NCI-H1417 treated with DMSO at 0.1 percent for 48 hours (cell line): Measurements from ENCODE around the gene KLK8.

Experiments
- DNase-seq: peaks from one replicate; lab custom pipeline; 2025; lab: John Stamatoyannopoulos, UW

KLK8 gene, protein sequence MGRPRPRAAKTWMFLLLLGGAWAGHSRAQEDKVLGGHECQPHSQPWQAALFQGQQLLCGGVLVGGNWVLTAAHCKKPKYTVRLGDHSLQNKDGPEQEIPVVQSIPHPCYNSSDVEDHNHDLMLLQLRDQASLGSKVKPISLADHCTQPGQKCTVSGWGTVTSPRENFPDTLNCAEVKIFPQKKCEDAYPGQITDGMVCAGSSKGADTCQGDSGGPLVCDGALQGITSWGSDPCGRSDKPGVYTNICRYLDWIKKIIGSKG

DNA sequence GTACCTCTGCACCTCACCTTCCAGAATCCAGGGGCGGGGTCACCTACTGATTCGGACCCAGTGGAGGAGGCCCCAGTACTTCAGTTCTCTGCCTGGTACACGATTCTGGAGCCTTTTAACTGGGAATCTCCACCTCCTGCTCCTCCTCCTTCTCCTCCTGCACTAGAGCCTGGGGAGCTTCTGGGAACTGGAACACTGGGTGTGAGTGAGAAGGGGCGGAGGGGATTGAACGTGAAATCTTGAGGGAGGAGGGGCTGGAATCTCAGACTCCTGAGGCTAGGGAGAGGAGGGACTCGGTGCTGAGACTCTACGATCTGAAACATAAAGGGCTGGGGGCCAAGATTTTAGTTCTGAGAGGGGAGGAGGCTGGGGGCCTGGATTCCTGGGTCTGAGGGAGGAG lies at the start of gene KLK8:
KLK8 (minus strand) TSS at position 90 of the 400 bp plus-strand sequence. CDS start 437 bp downstream, outside the sequence.
- no peak for DNase-seq

GRCh38 chr19:51047031-51047335 lies 45.6 kb upstream of the KLK8 start:
- DNase-seq = no peak

GRCh38 chr19:51044327-51044726 lies 42.9 kb upstream of the KLK8 start:
- no peak for DNase-seq

DNA sequence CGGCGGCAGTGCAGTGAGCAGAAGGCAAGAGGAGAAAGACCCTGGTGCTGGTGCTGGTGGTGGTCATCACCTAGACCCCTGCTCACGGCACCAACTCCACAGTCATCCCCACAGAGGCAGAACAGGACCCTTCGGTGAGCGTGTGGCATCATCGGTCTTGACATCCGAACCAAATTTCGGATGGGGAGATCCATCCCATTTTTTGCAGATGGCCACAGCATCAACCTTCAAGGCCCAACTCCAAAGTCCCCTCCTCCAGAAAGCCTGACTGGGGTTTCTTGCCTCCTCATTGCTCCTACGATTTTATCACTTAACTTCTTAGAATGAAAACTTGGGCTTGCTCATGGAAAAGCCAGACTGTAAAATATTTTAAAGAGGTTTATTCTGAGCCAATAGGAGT lies 42.1 kb upstream of the KLK8 start:
- no peak for DNase-seq

DNA sequence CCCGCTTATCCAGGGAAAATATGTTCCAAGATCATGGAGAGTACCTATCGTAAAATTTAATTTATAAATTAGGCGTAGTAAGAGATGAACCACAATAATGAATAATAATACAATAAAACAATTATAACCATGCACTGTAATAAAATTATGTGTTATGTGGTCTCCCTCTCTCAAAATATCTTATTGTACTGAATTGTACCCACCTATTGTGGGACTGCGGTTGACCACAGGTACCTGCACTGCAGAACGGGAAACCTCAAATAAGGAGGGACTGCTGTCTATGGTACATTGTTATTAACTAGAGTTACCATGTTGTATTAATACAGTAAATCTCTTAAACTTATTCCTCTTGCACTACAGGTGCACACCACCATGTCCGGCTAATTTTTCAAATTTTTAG lies 38.7 kb upstream of the KLK8 start:
- DNase-seq = no peak

DNA sequence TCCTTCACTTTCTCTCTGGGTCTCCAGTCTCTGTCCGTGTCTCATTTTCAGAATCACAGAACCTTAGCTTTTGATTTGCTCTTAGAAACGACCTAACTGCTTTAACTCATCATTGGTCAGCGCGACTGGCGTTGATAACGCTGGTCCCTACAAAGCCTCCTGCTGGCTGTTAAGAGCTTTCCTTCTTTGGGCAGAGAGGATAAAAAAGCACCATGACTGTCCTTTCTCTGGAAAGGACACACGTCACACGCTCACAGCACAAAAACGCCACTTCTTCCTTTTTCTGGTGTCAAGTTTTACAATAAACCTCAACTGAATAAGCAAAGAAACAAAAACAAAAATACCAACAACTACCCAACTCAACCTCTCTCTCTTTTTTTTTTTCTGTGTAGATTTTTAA lies 35.1 kb upstream of the KLK8 start:
- no peak for DNase-seq

DNA sequence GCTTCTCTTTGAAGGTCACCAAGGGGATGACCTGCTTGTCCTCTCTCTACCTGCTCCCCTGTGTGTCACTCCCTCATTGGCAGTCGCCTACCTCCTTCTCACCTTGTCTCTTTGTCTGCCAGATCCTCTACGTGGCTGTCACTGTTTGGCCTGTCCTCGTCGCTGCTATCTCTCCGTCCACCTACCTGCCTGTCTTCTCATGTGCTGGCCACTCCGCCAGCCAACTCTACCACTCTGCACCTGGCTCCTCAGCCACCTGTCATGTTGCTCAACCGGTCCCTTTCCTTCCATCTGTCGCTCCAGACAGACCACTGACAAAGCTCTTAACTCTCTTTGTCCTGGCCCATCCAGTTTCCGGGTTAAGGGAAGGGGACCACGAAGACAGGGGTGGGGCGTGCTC lies 33.3 kb upstream of the KLK8 start, which contains the start of gene KLK12:
KLK12 (minus strand) TSS at position 299 of the 400 bp plus-strand sequence. CDS start 381 bp downstream, outside the sequence.
- no peak for DNase-seq

DNA sequence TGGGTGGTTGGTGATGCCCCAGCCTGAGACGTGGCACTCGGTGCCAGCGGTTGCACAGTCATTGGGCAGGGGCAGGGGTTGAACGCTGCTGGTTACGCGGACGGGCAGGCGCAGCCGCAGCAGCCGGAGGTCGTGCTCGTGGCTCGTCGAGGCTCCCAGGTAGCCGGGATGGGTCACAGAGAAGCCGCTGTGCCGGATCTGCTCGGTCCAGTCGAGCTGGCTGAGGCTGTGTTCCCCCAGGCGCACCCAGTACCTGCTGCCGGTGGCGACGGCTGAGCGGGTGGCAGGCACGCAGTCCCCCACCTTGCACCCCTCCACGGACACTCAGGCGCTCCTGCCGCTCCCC lies 30.4 kb upstream of the KLK8 start:
- no peak for DNase-seq

DNA sequence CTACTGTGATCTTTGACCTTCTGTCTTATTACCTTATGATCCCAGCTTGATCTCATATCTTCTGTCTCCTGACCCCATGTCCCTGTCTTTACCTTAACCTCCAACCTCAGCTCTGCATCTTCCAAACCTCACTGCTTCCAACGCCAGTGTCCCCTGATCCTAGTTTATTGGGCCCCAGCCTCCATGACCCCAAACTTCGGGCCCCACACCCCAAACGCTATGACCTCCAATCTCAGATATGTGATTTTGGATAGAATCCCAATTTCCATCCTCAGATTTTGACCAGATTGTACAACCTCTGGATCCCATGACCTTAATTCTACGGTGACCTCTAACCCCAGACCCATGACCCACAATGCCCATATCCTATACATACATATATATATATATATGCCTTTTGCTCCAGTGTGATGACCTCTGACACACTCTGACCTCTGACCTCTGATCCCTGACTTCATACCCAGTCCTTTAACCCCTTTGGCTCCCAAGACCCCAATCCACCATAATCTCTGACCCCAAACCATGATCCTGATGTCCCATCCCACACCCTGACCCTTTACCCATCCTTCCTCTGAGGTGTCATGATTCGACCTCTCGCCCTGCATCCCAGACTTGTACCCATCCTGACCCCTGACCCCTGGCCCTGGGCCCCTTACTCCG lies 29.9 kb upstream of the KLK8 start:
- no peak for DNase-seq

- DNase-seq = no peak
Measured at GRCh38 chr19:51030631-51031030, 29.2 kb upstream of the KLK8 start.

- DNase-seq = no peak
Measured at GRCh38 chr19:51029718-51030117, 28.3 kb upstream of the KLK8 start.

DNA sequence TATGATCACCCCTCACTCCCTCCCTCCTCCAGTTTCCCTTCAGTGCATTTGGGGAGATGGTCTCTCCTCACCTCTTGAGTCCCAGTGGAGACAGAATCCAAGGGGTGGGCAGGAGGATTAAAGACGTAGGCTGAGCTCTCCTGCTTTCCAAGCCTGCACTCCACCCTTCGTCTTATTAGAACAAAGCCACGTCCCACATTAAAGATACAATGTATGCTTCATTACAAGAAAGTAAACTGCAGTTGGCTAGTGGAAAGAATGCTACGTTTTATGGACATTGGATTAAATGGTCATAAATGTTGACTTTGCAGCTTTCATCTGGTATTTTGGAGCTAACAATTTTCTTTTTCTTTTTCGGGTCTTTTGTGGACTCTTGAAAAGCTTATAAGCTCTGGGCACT lies 26.5 kb upstream of the KLK8 start:
- no peak for DNase-seq

GRCh38 chr19:51027126-51027806 lies 25.9 kb upstream of the KLK8 start:
- no peak for DNase-seq

DNA sequence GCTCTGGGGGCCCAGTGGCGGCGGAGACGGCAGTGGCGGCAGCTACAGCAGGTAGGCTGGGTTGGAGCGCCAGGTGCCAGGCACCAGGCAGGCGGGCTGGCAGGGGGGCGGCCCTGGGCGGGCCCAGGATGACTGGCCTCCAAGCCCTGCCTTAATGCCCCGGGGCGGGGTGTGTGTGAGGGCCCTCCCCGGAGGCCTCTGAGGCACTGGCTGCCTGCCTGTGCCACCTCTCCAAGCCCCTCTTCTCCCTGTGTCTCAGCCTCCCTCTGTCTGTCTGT lies 25.1 kb upstream of the KLK8 start, which contains the start of gene KLK11:
KLK11 (minus strand) TSS at position 63 of the 278 bp plus-strand sequence. CDS start 985 bp downstream, outside the sequence.
- DNase-seq = no peak

GRCh38 chr19:51025809-51026553 lies 24.6 kb upstream of the KLK8 start:
- DNase-seq = no peak

DNA sequence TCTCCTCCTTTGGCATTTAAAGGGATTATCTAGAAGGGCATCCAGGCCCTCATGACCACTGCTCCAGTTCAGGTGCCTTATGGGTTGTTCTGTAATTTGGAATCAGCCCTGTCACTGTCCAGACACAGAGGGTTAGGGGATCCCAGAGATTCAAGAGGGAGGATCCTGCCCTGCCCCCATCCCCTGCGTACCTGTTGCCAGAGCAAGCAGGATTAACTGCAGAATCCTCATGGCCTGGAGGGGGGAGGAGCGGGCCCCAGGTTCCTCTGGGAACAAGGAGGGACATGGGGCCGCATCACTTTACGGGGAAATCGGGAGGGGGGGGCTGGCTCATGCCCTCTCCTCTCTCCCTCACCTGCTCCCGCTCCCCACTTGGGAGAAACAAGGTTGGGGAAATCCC lies 24.0 kb upstream of the KLK8 start:
- no peak for DNase-seq

DNA sequence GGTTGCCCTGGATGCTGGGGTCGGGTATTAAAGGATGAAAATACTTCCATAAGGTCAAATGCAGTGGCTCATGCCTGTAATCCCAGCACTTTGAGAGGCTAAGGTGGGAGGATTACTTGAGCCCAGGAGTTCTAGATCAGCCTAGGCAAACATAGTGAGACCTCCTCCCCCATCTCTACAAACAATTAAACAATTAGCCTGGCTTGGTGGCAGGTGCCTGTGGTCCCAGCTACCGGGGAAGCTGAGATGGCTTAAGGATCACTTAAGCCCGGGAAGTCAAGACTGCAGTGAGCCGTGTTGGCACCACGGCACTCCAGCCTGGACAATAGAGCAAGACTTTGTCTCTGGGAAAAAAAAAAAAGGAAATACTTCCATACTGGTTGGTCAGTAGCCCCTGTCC lies 23.5 kb upstream of the KLK8 start:
- no peak for DNase-seq

DNA sequence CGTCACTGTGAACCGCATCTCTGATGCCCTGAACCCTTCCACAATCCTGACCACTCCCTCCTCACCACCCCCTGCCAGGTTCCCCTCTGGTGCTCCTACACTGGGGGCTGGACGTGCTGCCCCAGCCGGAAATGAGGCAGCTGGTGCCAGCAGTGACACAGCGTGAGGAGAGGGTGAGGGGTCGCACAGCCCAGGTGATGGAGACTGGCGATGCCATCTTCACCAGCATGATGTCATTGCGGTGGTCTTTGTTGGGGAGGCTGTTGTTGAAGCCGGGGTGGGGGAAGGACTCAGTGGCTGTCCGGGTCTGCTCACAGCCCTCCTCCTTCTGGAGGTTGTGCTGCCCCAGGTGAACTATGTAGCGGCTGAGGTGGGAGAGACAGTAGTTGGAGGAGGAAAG lies 22.5 kb upstream of the KLK8 start:
- DNase-seq = no peak

GRCh38 chr19:51022526-51022925 lies 21.1 kb upstream of the KLK8 start:
- no peak for DNase-seq

DNA sequence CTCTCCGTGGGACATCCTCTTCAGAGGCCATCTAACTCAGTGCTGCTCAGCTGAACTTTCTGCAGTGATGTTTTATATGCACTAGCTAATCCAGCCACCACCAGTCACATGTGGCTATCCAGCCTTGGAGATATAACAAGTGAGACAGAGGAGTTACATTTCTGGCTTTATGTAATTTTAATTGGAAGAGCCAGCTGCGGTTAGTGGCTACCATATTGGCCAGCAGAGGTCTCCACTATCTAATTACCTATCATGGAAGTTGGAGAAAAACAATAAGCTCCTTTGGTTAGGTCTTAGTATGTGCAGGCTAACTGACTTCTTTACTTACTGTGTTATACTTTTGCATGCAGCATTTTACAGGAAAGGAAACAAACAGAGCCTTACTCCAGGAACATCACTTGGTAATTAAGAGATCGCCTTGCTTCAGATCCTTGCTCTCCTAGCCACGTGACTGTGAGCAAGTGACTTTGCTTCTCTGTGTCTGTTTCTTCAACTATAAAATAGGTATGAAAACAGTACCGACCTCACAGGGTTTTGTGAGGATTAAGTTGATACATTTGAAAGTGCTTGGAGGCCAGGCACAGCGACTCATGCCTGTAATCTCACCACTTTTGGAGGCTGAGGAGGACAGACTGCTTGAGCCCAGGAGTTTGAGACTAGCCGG lies 19.7 kb upstream of the KLK8 start:
- no peak for DNase-seq

- DNase-seq = no peak
Measured at GRCh38 chr19:51019544-51019925, 18.1 kb upstream of the KLK8 start, which contains the start of gene KLK10. Gene KLK10 (minus strand): TSS chr19:51019709. CDS start chr19:51019130, 579 bp downstream.
